ENCODE results near the gene OR5AC2.

GRCh38 chr3:98130421-98130820, 43.4 kb downstream of the OR5AC2 start, which contains the start of gene OR5H1:
- TF ChIP-seq, protein P1, sequence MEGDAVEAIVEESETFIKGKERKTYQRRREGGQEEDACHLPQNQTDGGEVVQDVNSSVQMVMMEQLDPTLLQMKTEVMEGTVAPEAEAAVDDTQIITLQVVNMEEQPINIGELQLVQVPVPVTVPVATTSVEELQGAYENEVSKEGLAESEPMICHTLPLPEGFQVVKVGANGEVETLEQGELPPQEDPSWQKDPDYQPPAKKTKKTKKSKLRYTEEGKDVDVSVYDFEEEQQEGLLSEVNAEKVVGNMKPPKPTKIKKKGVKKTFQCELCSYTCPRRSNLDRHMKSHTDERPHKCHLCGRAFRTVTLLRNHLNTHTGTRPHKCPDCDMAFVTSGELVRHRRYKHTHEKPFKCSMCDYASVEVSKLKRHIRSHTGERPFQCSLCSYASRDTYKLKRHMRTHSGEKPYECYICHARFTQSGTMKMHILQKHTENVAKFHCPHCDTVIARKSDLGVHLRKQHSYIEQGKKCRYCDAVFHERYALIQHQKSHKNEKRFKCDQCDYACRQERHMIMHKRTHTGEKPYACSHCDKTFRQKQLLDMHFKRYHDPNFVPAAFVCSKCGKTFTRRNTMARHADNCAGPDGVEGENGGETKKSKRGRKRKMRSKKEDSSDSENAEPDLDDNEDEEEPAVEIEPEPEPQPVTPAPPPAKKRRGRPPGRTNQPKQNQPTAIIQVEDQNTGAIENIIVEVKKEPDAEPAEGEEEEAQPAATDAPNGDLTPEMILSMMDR (conservative IDR thresholded peaks at IDR 0.05) = no peak
- TF ChIP-seq EZH2 (IDR thresholded peaks at IDR 0.05; ENCODE audit: low read depth) = no peak

Measured in PC-9 (cell line).